ENCODE measurements around the gene PTGER3.
"Not testable (repeated sequence)": the region's sequence is repeated elsewhere in the genome, so short reads cannot be mapped to it uniquely, and the experiment has no call there.

Gene PTGER3

DNA sequence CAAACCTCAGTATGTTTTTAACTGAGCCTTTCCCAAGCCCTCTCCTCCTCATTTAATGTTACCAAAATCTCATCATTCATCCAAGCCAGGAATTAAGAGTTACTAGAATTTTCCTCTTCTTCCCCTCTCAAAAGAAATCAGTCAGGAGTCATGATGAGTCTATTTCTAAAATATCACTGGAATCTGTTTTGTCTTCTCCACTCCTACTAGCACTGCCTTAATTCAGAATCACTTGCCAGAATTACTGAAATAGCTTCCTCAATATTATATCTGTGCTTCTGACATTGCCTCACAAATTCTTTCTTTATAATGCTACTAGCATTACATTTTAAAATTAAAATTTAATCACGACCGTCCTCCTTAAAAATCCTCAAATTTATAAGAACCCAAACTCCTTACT, 106.1 kb downstream of the PTGER3 start:
- DNase-seq = no peak

DNA sequence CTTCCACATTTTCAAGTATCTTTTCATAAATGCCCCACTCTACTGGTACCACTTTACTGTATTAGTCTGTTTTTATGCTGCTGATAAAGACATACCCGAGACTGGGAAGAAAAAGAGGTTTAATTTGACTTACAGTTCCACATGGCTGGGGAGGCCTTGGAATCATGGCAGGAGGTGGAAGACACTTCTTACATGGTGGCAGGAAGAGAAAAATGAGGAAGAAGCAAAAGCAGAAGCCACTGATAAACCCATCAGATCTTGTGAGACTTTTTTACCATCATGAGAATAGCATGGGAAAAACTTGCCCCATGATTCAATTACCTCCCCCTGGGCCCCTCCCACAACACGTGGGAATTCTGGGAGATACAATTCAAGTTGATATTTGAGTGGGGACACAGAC, 107.2 kb downstream of the PTGER3 start:
- not testable (repeated sequence) for DNase-seq

DNA sequence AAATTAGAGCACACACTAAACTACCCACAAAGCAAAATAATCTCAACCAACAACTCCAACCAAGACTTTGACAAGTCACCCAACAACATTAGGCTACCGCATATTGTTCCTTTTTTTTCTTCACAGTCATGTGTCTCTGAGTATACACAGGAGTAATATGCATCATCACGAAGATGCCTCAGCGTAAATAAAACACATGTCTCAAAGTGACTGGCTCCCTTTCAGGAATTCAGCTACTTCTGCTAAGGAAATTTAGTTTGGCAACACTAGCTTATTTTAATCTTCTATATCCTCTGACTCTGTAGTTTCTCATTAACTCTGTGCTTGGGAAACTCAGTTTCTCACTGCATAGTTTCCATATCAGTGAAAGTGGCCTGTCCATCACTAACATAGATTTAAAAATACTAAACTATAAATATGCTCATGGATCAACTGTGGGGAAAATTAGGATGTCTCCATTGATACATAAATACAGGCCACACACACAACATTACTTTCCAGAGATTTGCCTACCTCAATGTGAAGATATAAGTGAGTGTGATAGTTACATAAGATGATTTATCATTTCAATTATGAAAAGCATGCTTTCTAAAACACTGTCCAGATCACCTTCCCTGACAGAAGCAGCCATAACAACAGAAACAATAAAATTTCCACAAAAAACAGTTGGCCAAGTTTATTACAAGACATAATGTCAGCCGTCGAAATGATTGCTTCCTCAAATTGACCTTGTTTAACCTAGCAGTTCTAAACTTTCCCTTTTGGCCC, 113.2 kb downstream of the PTGER3 start:
- no peak for DNase-seq

DNA sequence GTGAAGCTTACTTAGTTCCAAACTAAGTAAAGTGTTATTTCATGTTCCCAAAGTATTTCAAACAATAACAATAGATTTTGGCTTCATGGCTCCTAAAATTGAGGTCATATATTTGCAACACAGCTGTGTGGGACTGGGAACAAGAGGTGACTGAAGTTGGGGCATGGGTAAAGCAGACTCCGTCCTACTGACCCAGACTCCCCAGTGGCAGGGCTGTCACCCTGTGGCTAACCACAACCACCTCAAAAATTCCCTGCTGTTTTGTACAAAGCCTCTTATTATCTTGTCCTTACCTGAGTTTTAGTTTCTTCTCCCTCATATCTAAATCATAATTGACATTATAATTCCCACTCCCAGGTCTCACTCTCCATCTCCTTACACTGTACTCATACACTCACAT, 117.6 kb downstream of the PTGER3 start:
- DNase-seq = no peak

DNA sequence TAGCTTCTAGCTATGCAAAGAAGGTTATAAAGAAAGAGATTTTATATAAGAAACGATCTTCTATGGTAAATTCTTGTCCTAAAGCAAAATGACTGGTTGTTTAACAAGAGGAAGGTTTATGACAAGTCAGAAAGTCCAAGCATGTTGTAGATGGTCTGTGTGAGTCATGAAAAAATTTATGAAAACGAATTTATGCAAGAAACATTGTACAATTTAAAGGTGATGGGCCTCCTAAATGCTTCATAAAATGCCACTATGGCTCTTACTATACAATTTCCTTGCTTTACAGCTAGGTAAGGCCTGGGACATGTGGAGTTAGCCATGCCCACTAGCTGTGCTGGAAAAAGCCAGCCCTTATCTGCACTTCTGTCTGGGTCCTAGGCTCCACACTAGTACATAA, 125.4 kb downstream of the PTGER3 start:
- no peak for DNase-seq
